ENCODE measurements around the gene PITPNM1.
A peak's percentile ranks its signal among the peaks of the same experiment; 100 is the strongest.

Gene PITPNM1

DNA sequence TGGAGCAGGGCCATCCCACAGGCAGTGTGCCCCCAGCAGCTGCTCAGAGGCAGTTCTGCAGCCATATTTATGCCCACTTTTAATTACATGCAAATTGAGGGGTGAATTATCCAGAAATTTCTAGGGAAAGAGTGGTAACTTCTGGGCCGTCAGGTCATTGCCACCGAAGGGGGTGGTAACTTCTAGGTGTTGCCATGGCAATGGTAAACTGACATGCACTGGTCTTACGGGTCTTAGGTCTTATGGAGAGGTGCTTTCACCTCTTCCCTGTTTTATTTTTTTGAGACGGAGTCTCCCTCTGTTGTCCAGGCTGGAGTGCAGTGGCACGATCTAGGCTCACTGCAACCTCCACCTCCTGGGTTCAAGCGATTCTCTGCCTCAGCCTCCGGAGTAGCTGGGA lies 32.3 kb downstream of the PITPNM1 start:
- POLR2A ChIA-PET (ENCODE audit: low non-redundant PET): no interaction called here
- no peak overlapping the region for H3K27ac ChIP-seq
- TF ChIP-seq, protein P1, sequence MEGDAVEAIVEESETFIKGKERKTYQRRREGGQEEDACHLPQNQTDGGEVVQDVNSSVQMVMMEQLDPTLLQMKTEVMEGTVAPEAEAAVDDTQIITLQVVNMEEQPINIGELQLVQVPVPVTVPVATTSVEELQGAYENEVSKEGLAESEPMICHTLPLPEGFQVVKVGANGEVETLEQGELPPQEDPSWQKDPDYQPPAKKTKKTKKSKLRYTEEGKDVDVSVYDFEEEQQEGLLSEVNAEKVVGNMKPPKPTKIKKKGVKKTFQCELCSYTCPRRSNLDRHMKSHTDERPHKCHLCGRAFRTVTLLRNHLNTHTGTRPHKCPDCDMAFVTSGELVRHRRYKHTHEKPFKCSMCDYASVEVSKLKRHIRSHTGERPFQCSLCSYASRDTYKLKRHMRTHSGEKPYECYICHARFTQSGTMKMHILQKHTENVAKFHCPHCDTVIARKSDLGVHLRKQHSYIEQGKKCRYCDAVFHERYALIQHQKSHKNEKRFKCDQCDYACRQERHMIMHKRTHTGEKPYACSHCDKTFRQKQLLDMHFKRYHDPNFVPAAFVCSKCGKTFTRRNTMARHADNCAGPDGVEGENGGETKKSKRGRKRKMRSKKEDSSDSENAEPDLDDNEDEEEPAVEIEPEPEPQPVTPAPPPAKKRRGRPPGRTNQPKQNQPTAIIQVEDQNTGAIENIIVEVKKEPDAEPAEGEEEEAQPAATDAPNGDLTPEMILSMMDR (conservative IDR thresholded peaks at IDR 0.05; ENCODE audit: low read depth): no peak
- no peak for DNase-seq (ENCODE audit: low spot score)
- CTCF ChIA-PET: no interaction called here

DNA sequence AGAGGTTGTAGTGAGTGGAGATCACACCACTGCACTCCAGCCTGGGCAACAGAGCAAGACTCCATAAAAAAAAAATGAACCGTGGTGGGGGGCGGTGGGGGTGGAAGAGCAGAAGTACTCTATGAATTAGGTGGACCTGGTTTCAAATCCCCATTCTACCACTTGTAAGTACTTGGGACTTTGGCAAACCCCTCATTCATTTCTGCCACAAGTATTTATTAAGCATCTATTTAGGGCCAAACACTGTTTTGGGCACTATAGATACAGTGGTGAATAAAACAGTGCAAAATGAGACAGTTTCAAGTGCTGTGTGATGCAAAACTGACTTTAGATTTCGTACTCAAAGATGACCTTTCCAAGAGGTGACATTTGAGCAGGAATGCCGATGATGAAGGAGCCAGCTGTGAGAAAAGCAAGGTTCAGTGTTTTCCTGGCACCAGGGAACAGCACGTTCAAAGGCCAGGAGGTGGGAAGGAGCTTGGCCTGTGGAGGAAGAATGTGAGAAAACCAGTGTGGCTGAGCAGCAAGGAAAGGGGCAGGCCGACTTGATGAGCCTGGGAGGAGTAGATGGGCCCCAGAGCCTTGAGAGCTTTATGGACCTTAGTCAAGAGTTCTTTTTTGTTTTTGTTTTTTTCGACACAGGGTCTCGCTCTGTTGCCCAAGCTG lies 34.7 kb downstream of the PITPNM1 start:
- no peak for DNase-seq (ENCODE audit: low spot score)
- no peak overlapping the region; the same call in 1 of the 2 replicates for H3K27ac ChIP-seq
- ChIA-PET POLR2A (ENCODE audit: low non-redundant PET) (no interaction called here), CTCF (no interaction called here)
- TF ChIP-seq, protein P1 (conservative IDR thresholded peaks at IDR 0.05; ENCODE audit: low read depth): no peak

DNA sequence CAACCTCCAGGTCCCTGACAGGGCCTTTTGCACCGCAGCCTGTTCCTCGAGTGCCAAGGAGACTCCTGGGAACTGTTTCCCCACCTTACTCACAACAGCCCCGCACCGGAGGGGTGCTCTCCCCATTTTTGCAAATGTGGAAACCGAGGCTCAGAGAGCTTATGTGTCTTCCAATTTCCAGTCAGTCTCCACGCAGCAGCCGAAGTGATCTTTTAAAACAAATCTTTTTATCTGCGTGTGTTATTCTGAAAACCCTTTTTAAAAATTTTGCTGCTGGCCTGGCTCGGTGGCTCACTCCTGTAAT lies 35.7 kb downstream of the PITPNM1 start:
- CTCF ChIA-PET: interaction anchor here (0.7 to 1.2 kb wide), 2 partner anchors 28 to 30 kb away, joined by 3 to 4 read pairs; no protein-coding TSS in a partner anchor
- DNase-seq (ENCODE audit: low spot score): no peak
- H3K27ac ChIP-seq: peak overlapping the region; percentile 96
- TF ChIP-seq, protein P1 (conservative IDR thresholded peaks at IDR 0.05; ENCODE audit: low read depth): peak; percentile 19; the same call in 1 of the 2 replicates
- POLR2A ChIA-PET (ENCODE audit: low non-redundant PET): interaction anchor here (1.7 kb wide), 1 partner anchor 13 kb away, joined by 5 read pairs; the partner anchor contains the start of gene AIP

DNA sequence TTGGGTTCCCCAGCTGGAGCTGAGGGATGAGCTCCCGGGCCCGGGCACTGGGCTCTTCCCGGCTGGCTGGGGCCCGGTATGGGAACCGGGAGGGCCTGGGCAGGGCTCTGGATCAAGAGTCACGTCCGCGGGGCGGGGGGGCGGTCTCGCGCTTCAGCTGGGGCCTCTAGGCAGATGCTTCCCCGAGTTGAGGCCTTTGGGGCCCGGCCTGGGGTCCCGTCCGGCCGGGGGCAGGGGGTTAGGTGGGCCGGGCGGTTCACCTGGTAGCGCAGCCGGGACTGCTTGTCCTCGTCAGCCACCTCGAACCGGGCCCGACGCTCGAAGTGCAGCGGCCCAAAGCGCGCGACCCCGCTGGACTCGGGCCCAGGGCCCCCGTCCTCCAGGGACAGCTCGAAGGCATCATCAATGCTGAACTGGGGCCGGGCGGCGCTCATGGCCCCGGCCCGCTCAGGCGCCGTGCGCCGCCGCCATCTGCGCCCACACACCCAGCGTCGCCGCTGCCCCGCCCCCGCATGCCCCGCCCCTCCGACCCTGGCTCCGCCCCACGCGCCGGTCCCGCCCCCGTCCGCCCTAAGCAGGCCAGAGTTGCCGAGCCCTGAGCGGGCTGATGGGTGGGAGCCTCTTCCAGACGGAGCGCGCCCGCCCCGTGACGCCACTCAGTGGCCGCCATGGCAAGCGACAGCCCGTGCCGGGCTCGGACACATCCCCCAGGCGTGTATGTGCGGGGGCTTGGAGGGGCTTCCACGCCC lies 36.2 kb downstream of the PITPNM1 start, which contains the start of gene TMEM134:
Gene TMEM134 (minus strand): TSS at position 493 of the 749 bp plus-strand sequence. CDS start 59 bp downstream, at position 434.
- TF ChIP-seq, protein P1 (conservative IDR thresholded peaks at IDR 0.05; ENCODE audit: low read depth): peak; percentile 57
- CTCF ChIA-PET: interaction anchor here (1.2 to 1.9 kb wide), 2 partner anchors 30 to 68 kb away, joined by 4 to 13 read pairs; partner anchors contain the start of gene PPP1CA
- peak within 1 kb of the TSS; percentile 96 for H3K27ac ChIP-seq
- peak; percentile 89 for DNase-seq (ENCODE audit: low spot score)
- POLR2A ChIA-PET (ENCODE audit: low non-redundant PET): interaction anchor here (0.5 to 2.5 kb wide), 8 partner anchors 14 to 116 kb away, joined by 3 to 11 read pairs (median 4); partner anchors contain the start of genes AIP, CORO1B, PITPNM1 and POLD4

DNA sequence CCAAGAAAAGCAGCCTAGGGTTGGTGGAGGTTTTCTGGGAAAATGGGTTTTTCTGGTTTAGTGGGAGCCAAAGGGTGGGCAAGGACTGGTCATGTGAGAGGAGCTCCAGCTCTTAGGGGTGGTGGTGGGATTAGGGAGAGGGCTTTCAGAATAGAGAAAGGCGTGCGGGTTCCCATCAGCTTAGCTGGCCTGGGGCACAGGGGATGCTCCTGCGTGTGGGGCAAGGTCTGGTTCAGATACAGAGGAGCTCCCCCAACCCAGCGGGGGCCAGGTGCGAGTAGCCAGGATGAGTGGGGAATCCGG lies 36.8 kb downstream of the PITPNM1 start:
- no peak for DNase-seq (ENCODE audit: low spot score)
- ChIA-PET POLR2A (ENCODE audit: low non-redundant PET) (interaction anchor here (0.5 to 2.5 kb wide), 8 partner anchors 14 to 115 kb away, joined by 3 to 11 read pairs (median 4); partner anchors contain the start of genes AIP, CORO1B, PITPNM1 and POLD4), CTCF (interaction anchor here (0.7 to 1.9 kb wide), 3 partner anchors 29 to 147 kb away, joined by 4 to 13 read pairs (median 5); partner anchors contain the start of gene PPP1CA)
- peak overlapping the region; percentile 96 for H3K27ac ChIP-seq
- TF ChIP-seq, protein P1 (conservative IDR thresholded peaks at IDR 0.05; ENCODE audit: low read depth): no peak

DNA sequence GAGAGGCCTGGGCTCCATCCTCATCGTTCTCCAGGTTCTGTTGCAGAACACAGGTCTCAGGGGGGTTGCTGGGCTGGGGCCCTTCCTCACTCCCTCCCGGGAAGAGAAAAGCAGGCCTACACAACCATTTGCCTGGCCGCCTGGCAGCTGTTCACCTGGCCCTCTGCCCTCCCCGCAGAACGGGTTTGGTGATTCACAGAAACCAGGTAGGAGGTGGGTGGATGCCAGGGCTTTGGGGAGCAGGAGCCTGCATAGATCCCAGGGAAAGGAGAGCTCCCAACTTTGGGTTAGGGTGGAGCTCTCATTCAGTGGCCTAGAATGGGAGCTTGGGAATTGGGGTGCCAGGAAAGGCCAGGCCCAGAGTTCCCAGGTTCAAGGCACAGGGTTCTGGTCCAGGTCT lies 37.1 kb downstream of the PITPNM1 start:
- DNase-seq (ENCODE audit: low spot score): peak; percentile 89
- CTCF ChIA-PET: interaction anchor here (0.7 to 1.9 kb wide), 2 partner anchors 67 to 147 kb away, joined by 5 to 13 read pairs; partner anchors contain the start of gene PPP1CA
- H3K27ac ChIP-seq: peak overlapping the region; percentile 96
- TF ChIP-seq, protein P1 (conservative IDR thresholded peaks at IDR 0.05; ENCODE audit: low read depth): no peak
- POLR2A ChIA-PET (ENCODE audit: low non-redundant PET): interaction anchor here (1.0 to 2.5 kb wide), 8 partner anchors 15 to 128 kb away, joined by 3 to 11 read pairs (median 4); partner anchors contain the start of genes AIP, CORO1B, PITPNM1 and POLD4

All from RWPE1 (cell line).